IMR-90 (cell line): Measurements from ENCODE around the gene FGGY. TPM values are rescaled to one million over a fixed set of nuclear protein-coding genes. Genes with fewer than 3 reads are reported as not detected.

Experiments used
- ATAC-seq: fragments of 200-7000 bp; cut with Tn5 transposase; 2 replicates; pipeline ENCODE4 v1.9.1; 2020; ENCODE audit warnings: low read depth, mild to moderate bottlenecking, moderate library complexity
- BruUV-seq: library from RNA; stranded (reverse); fragments of 400-500 nt; replicated peaks from 2 replicates; lab custom pipeline; 2021; lab: Mats Ljungman, UMichigan
- CTCF ChIA-PET: fragments of 300-600 bp; formaldehyde crosslinking; extraction: SDS; loops from one replicate; lab custom pipeline; 2021; ENCODE audit warnings: antibody characterized with exemption; lab: Yijun Ruan, JAX
- POLR2A ChIA-PET: fragments of 300-600 bp; sonication (Branson Sonifier 250); formaldehyde crosslinking; loops from one replicate; lab custom pipeline; 2022; ENCODE audit warnings: antibody characterized with exemption; ENCODE audit not compliant: unreplicated experiment; lab: Charles Lee
- DNase-seq: peaks from one replicate; pipeline ENCODE4 v3.0.0; 2013
- H2AFZ ChIP-seq: replicated peaks from 2 replicates; pipeline ENCODE3; 2013; ENCODE audit warnings: low read length, mild to moderate bottlenecking; ENCODE audit not compliant: poor library complexity
- H2AK5ac ChIP-seq: 2 replicates; pipeline ENCODE4 v1.6.1; 2013; ENCODE audit warnings: low read depth, low read length, inconsistent platforms
- H2AK9ac ChIP-seq: replicated peaks from 2 replicates; pipeline ENCODE3; 2013; ENCODE audit warnings: mild to moderate bottlenecking, low read depth, low read length, moderate library complexity; ENCODE audit not compliant: poor library complexity
- H2BK120ac ChIP-seq: 2 replicates; pipeline ENCODE4 v1.6.1; 2013; ENCODE audit warnings: low read depth, low read length, inconsistent platforms
- H2BK15ac ChIP-seq: 3 replicates; pipeline ENCODE4 v1.6.1; 2013; ENCODE audit warnings: low read depth, low read length, inconsistent platforms
- H2BK20ac ChIP-seq: 2 replicates; pipeline ENCODE4 v1.6.1; 2013; ENCODE audit warnings: low read depth, mild to moderate bottlenecking, inconsistent platforms, low read length, moderate library complexity
- H2BK5ac ChIP-seq: 2 replicates; pipeline ENCODE4 v1.6.1; 2013; ENCODE audit warnings: mild to moderate bottlenecking, low read depth, low read length, inconsistent platforms; ENCODE audit not compliant: poor library complexity, severe bottlenecking
- H3K14ac ChIP-seq: replicated peaks from 2 replicates; pipeline ENCODE4 v1.6.1; 2013; ENCODE audit warnings: low read depth, low read length, inconsistent platforms
- H3K18ac ChIP-seq: 2 replicates; pipeline ENCODE4 v1.6.1; 2013; ENCODE audit warnings: low read depth, low read length, control low read depth
- H3K23ac ChIP-seq: 2 replicates; pipeline ENCODE4 v1.6.1; 2013; ENCODE audit warnings: low read depth, low read length, inconsistent platforms
- H3K27ac ChIP-seq: 2 replicates; pipeline ENCODE4 v1.5.1; 2013; ENCODE audit warnings: mild to moderate bottlenecking, control low read depth, low read length; ENCODE audit not compliant: insufficient read depth
- H3K27me3 ChIP-seq: 2 replicates; pipeline ENCODE4 v1.6.1; 2013; ENCODE audit warnings: low read length; ENCODE audit not compliant: control insufficient read depth, insufficient read depth
- H3K36me3 ChIP-seq: 2 replicates; pipeline ENCODE4 v1.6.1; 2013; ENCODE audit warnings: low read length, mixed read lengths; ENCODE audit not compliant: control insufficient read depth, insufficient read depth
- H3K4ac ChIP-seq: 2 replicates; pipeline ENCODE4 v1.6.1; 2013; ENCODE audit warnings: low read depth, low read length, inconsistent platforms
- H3K4me1 ChIP-seq: 2 replicates; pipeline ENCODE4 v1.6.1; 2013; ENCODE audit warnings: low read length, mixed read lengths; ENCODE audit not compliant: control insufficient read depth, insufficient read depth
- H3K4me2 ChIP-seq: 2 replicates; pipeline ENCODE4 v1.6.1; 2013; ENCODE audit warnings: low read depth, mild to moderate bottlenecking, control low read depth, low read length, moderate library complexity
- H3K4me3 ChIP-seq: 2 replicates; pipeline ENCODE4 v1.5.1; 2013; ENCODE audit warnings: low read depth, mild to moderate bottlenecking, control low read depth, low read length, moderate library complexity; ENCODE audit not compliant: insufficient read depth
- H3K56ac ChIP-seq: 2 replicates; pipeline ENCODE4 v1.6.1; 2013; ENCODE audit warnings: low read length, inconsistent platforms; ENCODE audit not compliant: insufficient read depth; ENCODE audit errors: extremely low read depth
- H3K79me1 ChIP-seq, 2 experiments: 2 replicates each; pipeline ENCODE4 v1.6.1; 2013; ENCODE audit warnings: low read length in 2 of 2, inconsistent platforms in 1 of 2, low read depth in 1 of 2
- H3K9ac ChIP-seq: 2 replicates; pipeline ENCODE4 v1.6.1; 2013; ENCODE audit warnings: low read depth, low read length, control low read depth
- H3K9me1 ChIP-seq: 2 replicates; pipeline ENCODE4 v1.6.1; 2013; ENCODE audit warnings: low read length, inconsistent platforms; ENCODE audit not compliant: insufficient read depth
- H3K9me3 ChIP-seq: 2 replicates; pipeline ENCODE4 v1.6.1; 2013; ENCODE audit warnings: low read length; ENCODE audit not compliant: control insufficient read depth, insufficient read depth
- H4K20me1 ChIP-seq: 2 replicates; pipeline ENCODE4 v1.6.1; 2013; ENCODE audit warnings: low read length, inconsistent platforms; ENCODE audit not compliant: insufficient read depth
- H4K5ac ChIP-seq: 2 replicates; pipeline ENCODE4 v1.6.1; 2013; ENCODE audit warnings: mild to moderate bottlenecking, low read depth, low read length, control low read depth
- H4K8ac ChIP-seq, 2 experiments: 2 replicates each; pipeline ENCODE4 v1.6.1; 2013; ENCODE audit warnings: low read depth in 2 of 2, low read length in 2 of 2, control low read depth in 1 of 2, inconsistent platforms in 1 of 2
- H4K91ac ChIP-seq: 2 replicates; pipeline ENCODE4 v1.6.1; 2013; ENCODE audit warnings: low read depth, low read length, inconsistent platforms; ENCODE audit not compliant: insufficient read depth
- MXI1 ChIP-seq: IDR thresholded peaks from 2 replicates; pipeline ENCODE4 v1.6.1; 2012; ENCODE audit warnings: low read depth, mild to moderate bottlenecking, low read length, moderate library complexity, borderline replicate concordance
- POLR2A ChIP-seq: IDR thresholded peaks from 2 replicates; pipeline ENCODE4 v1.6.1; 2012; ENCODE audit warnings: mild to moderate bottlenecking, low read depth, low read length
- WGBS, 2 experiments: methylation state at CpG; one replicate each; pipeline versions ENCODE4 v1.1.5 to v1.1.7; 2013; ENCODE audit warnings: missing lambda C conversion rate in 2 of 2; ENCODE audit not compliant: insufficient read length in 1 of 2; ENCODE audit errors: extremely low coverage in 2 of 2; 5-methylcytosine and 5-hydroxymethylcytosine counted together
- dilution Hi-C: fragments of 300-500 bp; cut with HindIII; formaldehyde crosslinking; loops from one replicate; pipeline ENCODE4 v1.14.3; 2018; ENCODE audit warnings: low sequenced_read_pairs; ENCODE audit not compliant: unreplicated experiment
- in situ Hi-C: fragments of 300-500 bp; cut with MboI; formaldehyde crosslinking; loops from 3 replicates; pipeline ENCODE4 v1.14.3; 2019; ENCODE audit warnings: low sequenced_read_pairs, inconsistent platforms, mixed read lengths
- intact Hi-C: fragments of 100-400 bp; cut with micrococcal nuclease; formaldehyde crosslinking; loops from 2 replicates; pipeline ENCODE4 v1.10.0; 2022
- polyA plus RNA-seq, 3 experiments: library from polyadenylated mRNA; depleted of rRNA; stranded (reverse); fragments of >200 nt; gene quantifications; 2 replicates each; pipeline ENCODE4 v1.2.3, GENCODE V29; 2012; ENCODE audit warnings: low replicate concordance in 1 of 3
- total RNA-seq: library from RNA; depleted of rRNA; stranded (reverse); fragments of >200 nt; gene quantifications from 2 replicates; pipeline ENCODE4 v1.2.3, GENCODE V29; 2012

Gene FGGY
- total and polyA plus RNA-seq, 2 of the 4 experiments (the other 2 are of a cell fraction), result 5.6 to 14.0 TPM

- CTCF ChIA-PET, result no interaction called here
- dilution Hi-C loops, result no loop called here
- in situ Hi-C loops, result no loop called here
These were observed 5.4 kb downstream of the FGGY start for GRCh38 chr1:59302297-59302696.

More at GRCh38 chr1:59302297-59302696, 5.4 kb downstream of the FGGY start:
- ATAC-seq, result no peak
- H3K79me1 ChIP-seq, result peaks cover 6 to 14% of the 10 kb centered on the region in 2 experiments; a peak in 2 of 4 replicates
- no peak overlapping the region for H2BK15ac ChIP-seq
- H2AK9ac ChIP-seq, result no peak overlapping the region
- POLR2A ChIA-PET, result no interaction called here
- no peak overlapping the region for H3K56ac ChIP-seq
- H4K8ac ChIP-seq, result no peak overlapping the region
- no peaks in the 10 kb centered on the region for H3K36me3 ChIP-seq
- WGBS, 2 experiments, result no CpG with 5 or more reads among the region's 1 CpG
- H3K9me3 ChIP-seq, result peaks cover 2% of the 10 kb centered on the region; the same call in 1 of the 2 replicates
- H4K91ac ChIP-seq, result no peak overlapping the region
- H3K4me2 ChIP-seq, result no peak overlapping the region
- no peak overlapping the region for H3K14ac ChIP-seq
- no peak overlapping the region for H4K5ac ChIP-seq
- TF ChIP-seq POLR2A (no peak), MXI1 (no peak)
- H3K23ac ChIP-seq, result no peak overlapping the region
- H3K27me3 ChIP-seq, result no peaks in the 10 kb centered on the region
- H3K9me1 ChIP-seq, result 0 out of 2 replicates have a peak, but pooled peaks cover 5% of the 10 kb centered on the region
- intact Hi-C loops, result no loop called here
- H2AK5ac ChIP-seq, result no peak overlapping the region
- H2AFZ ChIP-seq, result no peak overlapping the region
- H3K4ac ChIP-seq, result no peak overlapping the region
- no peak for DNase-seq
- no peak overlapping the region for H3K27ac ChIP-seq
- H3K9ac ChIP-seq, result no peak overlapping the region
- no peaks in the 10 kb centered on the region for H4K20me1 ChIP-seq
- H2BK20ac ChIP-seq, result no peak overlapping the region
- peaks cover 6% of the 10 kb centered on the region for H3K4me1 ChIP-seq
- H3K4me3 ChIP-seq, result no peak overlapping the region
- no peak overlapping the region for H3K18ac ChIP-seq
- H2BK5ac ChIP-seq, result no peak overlapping the region
- no TSS peak for BruUV-seq
- H2BK120ac ChIP-seq, result no peak overlapping the region
